ENCODE measurements around the gene TMPRSS11D. TPM values are rescaled to one million over a fixed set of nuclear protein-coding genes. Genes with fewer than 3 reads are reported as not detected.

The TMPRSS11D gene
- total RNA-seq, 1 donor = not detected

DNA sequence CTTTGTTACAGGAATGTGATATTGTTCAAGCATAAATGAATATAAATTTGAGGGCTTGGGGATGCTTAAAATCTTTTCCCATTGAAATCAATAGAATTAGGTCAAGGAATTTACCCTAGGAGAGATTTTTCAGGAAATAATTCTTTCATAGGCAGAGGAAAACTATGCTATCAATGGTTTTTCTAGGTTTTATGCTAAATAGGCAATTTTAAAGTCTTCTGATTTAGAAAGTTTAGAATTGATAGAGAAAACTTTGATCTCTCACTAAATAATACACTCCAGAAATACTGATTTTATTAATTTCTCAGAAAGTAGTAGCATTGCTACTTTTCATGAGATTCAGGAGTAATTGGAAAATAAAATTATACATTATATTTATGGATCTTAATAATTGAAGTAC is 93.1 kb downstream of the TMPRSS11D start:
- Histone ChIP-seq H4K20me1 (ENCODE audit: insufficient read depth, low read length) (no peaks in the 10 kb centered on the region), H3K27me3 (ENCODE audit: insufficient read depth, low read length) (no peaks in the 10 kb centered on the region), H3K4me3 (ENCODE audit: insufficient read depth, low read length) (no peak overlapping the region), H2AFZ (ENCODE audit: low read length) (no peak overlapping the region), H3K4me2 (ENCODE audit: insufficient read depth, low read length) (no peak overlapping the region), H3K36me3 (ENCODE audit: insufficient read depth, low read length) (no peaks in the 10 kb centered on the region), H3K9me3 (ENCODE audit: low read depth, low read length) (no peaks in the 10 kb centered on the region), H3K4me1 (ENCODE audit: insufficient read depth, low read length) (no peaks in the 10 kb centered on the region), H3K79me2 (ENCODE audit: insufficient read depth, low read length) (no peaks in the 10 kb centered on the region), H3K27ac (ENCODE audit: low read depth, low read length) (no peak overlapping the region)
- TF ChIP-seq, protein P1, sequence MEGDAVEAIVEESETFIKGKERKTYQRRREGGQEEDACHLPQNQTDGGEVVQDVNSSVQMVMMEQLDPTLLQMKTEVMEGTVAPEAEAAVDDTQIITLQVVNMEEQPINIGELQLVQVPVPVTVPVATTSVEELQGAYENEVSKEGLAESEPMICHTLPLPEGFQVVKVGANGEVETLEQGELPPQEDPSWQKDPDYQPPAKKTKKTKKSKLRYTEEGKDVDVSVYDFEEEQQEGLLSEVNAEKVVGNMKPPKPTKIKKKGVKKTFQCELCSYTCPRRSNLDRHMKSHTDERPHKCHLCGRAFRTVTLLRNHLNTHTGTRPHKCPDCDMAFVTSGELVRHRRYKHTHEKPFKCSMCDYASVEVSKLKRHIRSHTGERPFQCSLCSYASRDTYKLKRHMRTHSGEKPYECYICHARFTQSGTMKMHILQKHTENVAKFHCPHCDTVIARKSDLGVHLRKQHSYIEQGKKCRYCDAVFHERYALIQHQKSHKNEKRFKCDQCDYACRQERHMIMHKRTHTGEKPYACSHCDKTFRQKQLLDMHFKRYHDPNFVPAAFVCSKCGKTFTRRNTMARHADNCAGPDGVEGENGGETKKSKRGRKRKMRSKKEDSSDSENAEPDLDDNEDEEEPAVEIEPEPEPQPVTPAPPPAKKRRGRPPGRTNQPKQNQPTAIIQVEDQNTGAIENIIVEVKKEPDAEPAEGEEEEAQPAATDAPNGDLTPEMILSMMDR (IDR thresholded peaks at IDR 0.05; ENCODE audit: extremely low read depth, low read depth, low read length) = no peak
- DNase-seq (ENCODE audit: insufficient read length, low spot score, missing footprints) = no peak

DNA sequence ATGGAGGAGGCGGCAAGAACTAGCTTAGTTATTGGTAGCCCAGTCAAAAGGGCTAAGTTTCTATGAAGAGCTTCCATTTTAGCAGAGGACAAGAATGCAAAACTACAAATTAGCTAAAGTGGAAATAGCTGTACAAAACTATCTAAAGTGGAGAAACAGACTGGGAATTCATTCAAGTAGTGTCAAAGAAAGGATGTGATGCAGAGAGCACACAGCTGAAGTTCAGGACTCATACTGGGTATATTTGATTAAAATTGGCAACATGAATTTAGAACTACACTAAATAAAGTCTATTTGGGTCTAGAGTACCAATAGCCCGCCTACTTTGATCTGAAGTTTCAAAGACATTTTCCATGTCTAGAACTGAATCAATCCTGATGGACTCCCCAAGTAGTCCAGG is 96.5 kb downstream of the TMPRSS11D start:
- Histone ChIP-seq H3K36me3 (ENCODE audit: insufficient read depth, low read length) (no peaks in the 10 kb centered on the region), H3K9me3 (ENCODE audit: low read depth, low read length) (no peaks in the 10 kb centered on the region), H3K4me2 (ENCODE audit: insufficient read depth, low read length) (no peak overlapping the region), H3K4me1 (ENCODE audit: insufficient read depth, low read length) (no peaks in the 10 kb centered on the region), H3K27me3 (ENCODE audit: insufficient read depth, low read length) (no peaks in the 10 kb centered on the region), H4K20me1 (ENCODE audit: insufficient read depth, low read length) (no peaks in the 10 kb centered on the region), H2AFZ (ENCODE audit: low read length) (no peak overlapping the region), H3K79me2 (ENCODE audit: insufficient read depth, low read length) (no peaks in the 10 kb centered on the region), H3K4me3 (ENCODE audit: insufficient read depth, low read length) (no peak overlapping the region), H3K27ac (ENCODE audit: low read depth, low read length) (no peak overlapping the region)
- no peak for DNase-seq (ENCODE audit: insufficient read length, low spot score, missing footprints)
- TF ChIP-seq, protein P1 (IDR thresholded peaks at IDR 0.05; ENCODE audit: extremely low read depth, low read depth, low read length) = no peak

DNA sequence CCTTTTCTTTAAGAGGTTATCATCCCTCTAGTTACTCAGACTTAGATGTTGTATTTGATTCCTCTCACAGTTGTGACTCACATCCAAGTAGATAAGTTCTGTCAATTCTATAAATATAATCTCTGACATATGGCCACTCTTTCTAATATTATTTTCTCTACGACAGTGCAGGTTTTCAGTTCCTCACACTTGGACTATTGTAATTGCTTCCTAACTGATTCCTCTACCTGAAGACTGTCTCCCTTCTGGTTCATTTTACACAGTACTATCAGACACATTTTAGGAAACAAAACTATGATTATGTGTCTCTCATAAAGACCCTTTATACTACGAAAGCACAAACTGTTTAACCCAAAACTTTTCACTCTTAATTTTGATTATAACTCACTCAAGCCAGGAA is 98.3 kb downstream of the TMPRSS11D start:
- Histone ChIP-seq H3K79me2 (ENCODE audit: insufficient read depth, low read length) (no peaks in the 10 kb centered on the region), H3K27me3 (ENCODE audit: insufficient read depth, low read length) (no peaks in the 10 kb centered on the region), H3K4me1 (ENCODE audit: insufficient read depth, low read length) (no peaks in the 10 kb centered on the region), H3K4me3 (ENCODE audit: insufficient read depth, low read length) (no peak overlapping the region), H3K4me2 (ENCODE audit: insufficient read depth, low read length) (no peak overlapping the region), H2AFZ (ENCODE audit: low read length) (no peak overlapping the region), H3K36me3 (ENCODE audit: insufficient read depth, low read length) (no peaks in the 10 kb centered on the region), H3K27ac (ENCODE audit: low read depth, low read length) (no peak overlapping the region), H3K9me3 (ENCODE audit: low read depth, low read length) (no peaks in the 10 kb centered on the region), H4K20me1 (ENCODE audit: insufficient read depth, low read length) (no peaks in the 10 kb centered on the region)
- no peak for DNase-seq (ENCODE audit: insufficient read length, low spot score, missing footprints)
- TF ChIP-seq, protein P1 (IDR thresholded peaks at IDR 0.05; ENCODE audit: extremely low read depth, low read depth, low read length) = no peak

DNA sequence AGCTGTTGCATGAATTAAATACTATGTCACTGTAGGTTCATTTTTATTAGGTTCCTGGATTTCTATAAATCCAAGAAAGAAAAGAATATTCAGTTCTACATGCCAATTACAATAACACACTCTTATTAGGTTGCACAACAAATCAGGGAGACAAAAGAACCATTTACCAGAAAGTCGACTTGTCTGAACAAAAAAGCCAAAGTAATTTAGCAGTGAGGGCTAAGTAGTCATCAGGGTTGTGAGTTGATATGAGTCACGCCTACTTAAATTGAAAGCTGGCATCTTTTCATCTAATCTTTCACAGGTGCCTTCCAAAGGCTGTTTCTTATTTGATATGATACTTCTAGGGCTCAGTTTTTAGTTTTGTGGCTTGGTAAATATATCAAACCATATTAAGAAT is 104.2 kb downstream of the TMPRSS11D start:
- TF ChIP-seq, protein P1 (IDR thresholded peaks at IDR 0.05; ENCODE audit: extremely low read depth, low read depth, low read length) = no peak

More for the DNA sequence above, 104.2 kb downstream of the TMPRSS11D start:
- no peaks in the 10 kb centered on the region for H3K36me3 ChIP-seq (ENCODE audit: insufficient read depth, low read length)
- no peaks in the 10 kb centered on the region for H3K9me3 ChIP-seq (ENCODE audit: low read depth, low read length)
- no peak for DNase-seq (ENCODE audit: insufficient read length, low spot score, missing footprints)
- no peak overlapping the region for H3K4me3 ChIP-seq (ENCODE audit: insufficient read depth, low read length)
- no peaks in the 10 kb centered on the region for H4K20me1 ChIP-seq (ENCODE audit: insufficient read depth, low read length)
- no peak overlapping the region for H3K27ac ChIP-seq (ENCODE audit: low read depth, low read length)
- no peaks in the 10 kb centered on the region for H3K27me3 ChIP-seq (ENCODE audit: insufficient read depth, low read length)
- no peaks in the 10 kb centered on the region for H3K79me2 ChIP-seq (ENCODE audit: insufficient read depth, low read length)
- no peak overlapping the region for H3K4me2 ChIP-seq (ENCODE audit: insufficient read depth, low read length)
- no peak overlapping the region for H2AFZ ChIP-seq (ENCODE audit: low read length)
- H3K4me1 ChIP-seq (ENCODE audit: insufficient read depth, low read length) = no peaks in the 10 kb centered on the region
